Sigmoid colon (tissue), 4 donors: ENCODE results near the gene EXOC8.

ENCODE experiments used
- CTCF ChIP-seq, 4 experiments: fragments of 450-650 bp in 3 of 4; fragments of 200-600 bp in 1 of 4; IDR thresholded peaks; one replicate each; pipeline ENCODE4 v1.5.1; 2016 to 2019; ENCODE audit warnings: antibody characterized with exemption in 4 of 4, mild to moderate bottlenecking in 3 of 4, moderate library complexity in 2 of 4
- EP300 ChIP-seq, 4 donors: sonication (generic); formaldehyde crosslinking; IDR thresholded peaks; one replicate each; pipeline ENCODE4 v1.6.1; 2017; ENCODE audit warnings: antibody characterized with exemption in 4 of 4
- POLR2A ChIP-seq, 2 donors: fragments of 450-650 bp; IDR thresholded peaks; one replicate each; pipeline ENCODE4 v1.6.1; 2016; ENCODE audit warnings: antibody characterized with exemption in 2 of 2, mild to moderate bottlenecking in 2 of 2, moderate library complexity in 2 of 2
- POLR2AphosphoS5 ChIP-seq, 4 donors: sonication (generic); formaldehyde crosslinking; IDR thresholded peaks; one replicate each; pipeline ENCODE4 v1.6.1; 2017; ENCODE audit warnings: antibody characterized with exemption in 4 of 4

- TF ChIP-seq CTCF (IDR thresholded peaks at IDR 0.05) (no peak), EP300 (IDR thresholded peaks at IDR 0.05) (no peak), POLR2A (IDR thresholded peaks at IDR 0.05) (no peak), POLR2AphosphoS5 (IDR thresholded peaks at IDR 0.05) (no peak)
Measured at GRCh38 chr1:231310391-231310934, 27.2 kb downstream of the EXOC8 start.
